A673 (cell line): ENCODE results near the gene HID1. TPM values are rescaled to one million over a fixed set of nuclear protein-coding genes. Genes with fewer than 3 reads are reported as not detected.

ENCODE experiments used
- BruUV-seq: library from RNA; stranded (reverse); fragments of 400-500 nt; replicated peaks from 2 replicates; lab custom pipeline; 2021; lab: Mats Ljungman, UMichigan
- CTCF ChIA-PET: fragments of 300-600 bp; sonication (Branson Sonifier 250); formaldehyde crosslinking; loops from one replicate; lab custom pipeline; 2022; ENCODE audit warnings: antibody characterized with exemption; lab: Charles Lee
- POLR2A ChIA-PET: fragments of 300-600 bp; sonication (Branson Sonifier 250); formaldehyde crosslinking; loops from one replicate; lab custom pipeline; 2022; ENCODE audit warnings: antibody characterized with exemption; ENCODE audit not compliant: low non-redundant PET; lab: Charles Lee
- DNase-seq: peaks from one replicate; pipeline ENCODE4 v3.0.0-alpha.2; 2015; ENCODE audit warnings: low spot score
- H3K27ac ChIP-seq: fragments of 200-600 bp; sonication (generic); 2 replicates; pipeline ENCODE4 v1.5.1; 2016; ENCODE audit warnings: mixed run types, low read depth, mild to moderate bottlenecking, mixed read lengths, antibody characterized with exemption, low read length; ENCODE audit not compliant: poor library complexity, severe bottlenecking
- H3K27me3 ChIP-seq: fragments of 200-600 bp; sonication (generic); replicated peaks from 2 replicates; pipeline ENCODE4 v1.6.1; 2017; ENCODE audit warnings: mixed run types, low read depth, mild to moderate bottlenecking, mixed read lengths, antibody characterized with exemption, low read length; ENCODE audit not compliant: insufficient read depth, poor library complexity
- H3K36me3 ChIP-seq: fragments of 200-600 bp; sonication (generic); 2 replicates; pipeline ENCODE4 v1.6.1; 2016; ENCODE audit warnings: mixed run types, mild to moderate bottlenecking, mixed read lengths, antibody characterized with exemption, low read length; ENCODE audit not compliant: insufficient read depth, poor library complexity, severe bottlenecking
- H3K4me1 ChIP-seq: fragments of 200-600 bp; sonication (generic); 2 replicates; pipeline ENCODE4 v1.6.1; 2017; ENCODE audit warnings: mixed run types, mild to moderate bottlenecking, mixed read lengths, antibody characterized with exemption, low read length; ENCODE audit not compliant: insufficient read depth, poor library complexity, severe bottlenecking
- H3K4me3 ChIP-seq: fragments of 200-600 bp; sonication (generic); 2 replicates; pipeline ENCODE4 v1.5.1; 2016; ENCODE audit warnings: low read depth, mixed run types, mild to moderate bottlenecking, mixed read lengths, low read length; ENCODE audit not compliant: poor library complexity, severe bottlenecking
- H3K9me3 ChIP-seq: fragments of 200-600 bp; sonication (generic); 2 replicates; pipeline ENCODE4 v1.6.1; 2016; ENCODE audit warnings: mixed run types, low read depth, mild to moderate bottlenecking, mixed read lengths, antibody characterized with exemption, low read length; ENCODE audit not compliant: poor library complexity, severe bottlenecking
- EZH2 ChIP-seq: fragments of 200-600 bp; sonication (generic); IDR thresholded peaks from 2 replicates; pipeline ENCODE4 v1.6.1; 2017; ENCODE audit warnings: borderline replicate concordance, low read depth, mild to moderate bottlenecking, mixed read lengths, antibody characterized with exemption, low read length; ENCODE audit not compliant: poor library complexity, severe bottlenecking
- intact Hi-C: fragments of 100-400 bp; cut with micrococcal nuclease; formaldehyde crosslinking; loops from one replicate; pipeline ENCODE4 v1.10.0; 2022; ENCODE audit not compliant: unreplicated experiment
- total RNA-seq: library from RNA; stranded (reverse); gene quantifications from 2 replicates; pipeline ENCODE4 v1.2.3, GENCODE V29; 2021
- TF ChIP-seq, protein P1 (sequence below): fragments of 300-800, 200-600 bp; sonication (generic); conservative IDR thresholded peaks from 2 replicates; pipeline ENCODE4 v1.5.1; 2017; ENCODE audit warnings: low read depth, mild to moderate bottlenecking, antibody characterized with exemption, low read length, moderate library complexity, mixed read lengths

HID1 gene
- total RNA-seq, 1 experiment from 2014 or later, result 1.2 TPM

DNA sequence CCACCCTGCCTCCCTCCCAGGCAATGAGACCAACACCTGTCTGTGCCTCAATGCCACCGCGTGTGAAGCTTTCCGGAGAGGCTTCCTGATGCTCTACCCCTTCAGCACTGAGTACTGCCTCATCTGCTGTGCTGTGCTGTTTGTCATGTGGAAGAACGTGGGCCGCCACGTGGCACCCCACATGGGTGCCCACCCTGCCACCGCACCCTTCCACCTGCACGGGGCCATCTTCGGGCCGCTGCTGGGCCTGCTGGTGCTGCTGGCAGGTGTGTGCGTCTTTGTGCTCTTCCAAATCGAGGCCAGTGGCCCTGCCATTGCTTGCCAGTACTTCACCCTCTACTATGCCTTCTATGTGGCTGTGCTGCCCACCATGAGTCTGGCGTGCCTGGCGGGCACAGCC, 25.9 kb downstream of the HID1 start:
- DNase-seq, result no peak
- H3K36me3 ChIP-seq, result no peaks in the 10 kb centered on the region
- no peak overlapping the region for H3K27ac ChIP-seq
- intact Hi-C loops, result no loop called here
- peaks cover 86% of the 10 kb centered on the region for H3K27me3 ChIP-seq
- CTCF ChIA-PET, result no interaction called here
- BruUV-seq, result no TSS peak
- H3K9me3 ChIP-seq, result no peaks in the 10 kb centered on the region
- no peak overlapping the region for H3K4me3 ChIP-seq
- POLR2A ChIA-PET, result no interaction called here
- no peaks in the 10 kb centered on the region for H3K4me1 ChIP-seq
- no peak for TF ChIP-seq EZH2
- TF ChIP-seq, protein P1, sequence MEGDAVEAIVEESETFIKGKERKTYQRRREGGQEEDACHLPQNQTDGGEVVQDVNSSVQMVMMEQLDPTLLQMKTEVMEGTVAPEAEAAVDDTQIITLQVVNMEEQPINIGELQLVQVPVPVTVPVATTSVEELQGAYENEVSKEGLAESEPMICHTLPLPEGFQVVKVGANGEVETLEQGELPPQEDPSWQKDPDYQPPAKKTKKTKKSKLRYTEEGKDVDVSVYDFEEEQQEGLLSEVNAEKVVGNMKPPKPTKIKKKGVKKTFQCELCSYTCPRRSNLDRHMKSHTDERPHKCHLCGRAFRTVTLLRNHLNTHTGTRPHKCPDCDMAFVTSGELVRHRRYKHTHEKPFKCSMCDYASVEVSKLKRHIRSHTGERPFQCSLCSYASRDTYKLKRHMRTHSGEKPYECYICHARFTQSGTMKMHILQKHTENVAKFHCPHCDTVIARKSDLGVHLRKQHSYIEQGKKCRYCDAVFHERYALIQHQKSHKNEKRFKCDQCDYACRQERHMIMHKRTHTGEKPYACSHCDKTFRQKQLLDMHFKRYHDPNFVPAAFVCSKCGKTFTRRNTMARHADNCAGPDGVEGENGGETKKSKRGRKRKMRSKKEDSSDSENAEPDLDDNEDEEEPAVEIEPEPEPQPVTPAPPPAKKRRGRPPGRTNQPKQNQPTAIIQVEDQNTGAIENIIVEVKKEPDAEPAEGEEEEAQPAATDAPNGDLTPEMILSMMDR, result no peak

DNA sequence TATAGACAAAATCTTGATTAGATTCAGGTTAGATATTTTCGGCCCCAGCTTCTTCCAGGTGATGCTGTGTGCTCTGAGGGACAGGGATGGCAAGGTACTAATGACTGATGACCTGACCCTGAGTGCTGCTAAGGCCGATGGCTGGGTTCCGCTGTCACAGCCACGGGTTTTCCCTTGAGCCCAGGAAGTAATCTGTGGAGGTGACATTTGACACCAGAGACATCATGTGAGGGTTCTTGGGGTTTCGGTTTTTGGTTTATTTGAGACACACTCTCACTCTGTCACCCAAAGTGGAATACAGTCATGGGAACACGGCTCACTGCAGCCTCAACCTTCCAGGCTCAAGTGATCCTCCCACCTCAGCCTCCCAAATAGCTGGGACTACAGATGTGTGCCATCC, 27.0 kb downstream of the HID1 start:
- H3K9me3 ChIP-seq, result no peaks in the 10 kb centered on the region
- H3K4me1 ChIP-seq, result no peaks in the 10 kb centered on the region
- H3K36me3 ChIP-seq, result no peaks in the 10 kb centered on the region
- CTCF ChIA-PET, result no interaction called here
- POLR2A ChIA-PET, result no interaction called here
- DNase-seq, result no peak
- H3K27ac ChIP-seq, result no peak overlapping the region
- intact Hi-C loops, result no loop called here
- no peak overlapping the region for H3K4me3 ChIP-seq
- H3K27me3 ChIP-seq, result peaks cover 87% of the 10 kb centered on the region
- TF ChIP-seq EZH2, result no peak
- TF ChIP-seq, protein P1, result no peak
- BruUV-seq, result no TSS peak

DNA sequence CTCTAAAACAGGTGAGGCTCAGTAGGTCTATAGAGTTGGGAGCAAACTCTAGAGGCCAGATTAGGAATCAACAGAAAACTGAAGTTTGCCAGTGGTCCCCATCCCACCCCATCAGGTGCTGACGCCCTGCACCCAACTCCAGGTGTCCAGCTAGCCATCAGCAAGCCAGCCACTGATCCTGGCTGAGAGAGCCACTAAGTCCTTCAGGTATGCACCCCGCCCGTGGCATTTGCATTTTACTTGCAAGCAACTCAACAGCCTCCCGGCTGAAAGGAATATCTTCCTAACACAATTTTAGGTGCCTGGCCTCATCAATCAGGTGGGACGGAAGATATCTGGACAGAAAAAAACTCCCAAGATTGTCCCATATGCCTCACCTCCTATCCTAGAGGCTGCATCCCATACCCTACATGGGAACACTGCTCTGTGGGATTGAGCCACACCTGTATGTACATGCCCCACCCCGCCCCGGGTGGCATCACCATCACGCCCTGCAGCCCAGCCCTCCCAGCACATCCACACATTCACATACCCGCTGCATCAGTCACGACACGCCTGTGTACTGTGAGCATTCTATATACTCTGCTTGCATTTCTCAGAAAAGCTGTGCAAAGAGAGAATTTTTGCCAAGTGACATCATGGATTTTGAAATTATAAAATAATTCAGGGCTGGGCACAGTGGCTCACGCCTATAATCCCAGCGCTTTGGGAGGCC, 28.6 kb downstream of the HID1 start:
- H3K9me3 ChIP-seq, result no peaks in the 10 kb centered on the region
- no peak overlapping the region for H3K27ac ChIP-seq
- TF ChIP-seq, protein P1, result no peak
- TF ChIP-seq EZH2, result peak; percentile 39
- H3K36me3 ChIP-seq, result no peaks in the 10 kb centered on the region
- peaks cover 86% of the 10 kb centered on the region for H3K27me3 ChIP-seq
- POLR2A ChIA-PET, result no interaction called here
- no peak for DNase-seq
- BruUV-seq, result no TSS peak
- CTCF ChIA-PET, result no interaction called here
- H3K4me1 ChIP-seq, result no peaks in the 10 kb centered on the region
- intact Hi-C loops, result no loop called here
- H3K4me3 ChIP-seq, result no peak overlapping the region
